Mammary epithelial cell (primary cell): ENCODE results near the gene HAL.

Experiments used
- EZH2 ChIP-seq: IDR thresholded peaks from 2 replicates; pipeline ENCODE4 v1.6.1; 2012; ENCODE audit warnings: low read length, inconsistent platforms, borderline replicate concordance
- TF ChIP-seq, protein P1 (sequence below), 2 donors: IDR thresholded peaks in 1 of 2; conservative IDR thresholded peaks in 1 of 2; 2 replicates each; pipeline ENCODE4 v1.5.1; 2011 to 2012; ENCODE audit warnings: inconsistent platforms in 2 of 2, low read length in 2 of 2, mild to moderate bottlenecking in 2 of 2, control low read depth in 1 of 2, low read depth in 1 of 2; ENCODE audit not compliant: insufficient read depth in 1 of 2; ENCODE audit errors: extremely low read depth in 1 of 2

DNA sequence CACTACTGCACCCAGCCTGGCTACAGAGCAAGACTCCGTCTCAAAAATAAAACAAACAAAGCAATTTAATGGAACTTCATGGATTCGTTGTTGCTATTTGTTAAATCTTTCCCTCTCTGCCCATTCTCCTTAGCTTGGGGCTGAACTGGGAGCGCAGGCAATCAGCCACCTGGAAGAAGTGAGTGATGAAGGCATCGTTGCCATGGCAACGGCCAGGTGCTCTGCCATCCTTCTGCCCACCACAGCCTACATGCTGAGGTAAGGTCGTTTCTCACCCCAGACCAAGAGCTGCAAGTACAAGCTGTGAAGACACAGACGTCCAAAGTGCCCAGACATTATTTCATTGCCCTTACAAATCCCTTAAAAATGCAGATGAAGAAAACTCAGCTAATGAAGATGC, 33.9 kb downstream of the HAL start:
- TF ChIP-seq, protein P1, sequence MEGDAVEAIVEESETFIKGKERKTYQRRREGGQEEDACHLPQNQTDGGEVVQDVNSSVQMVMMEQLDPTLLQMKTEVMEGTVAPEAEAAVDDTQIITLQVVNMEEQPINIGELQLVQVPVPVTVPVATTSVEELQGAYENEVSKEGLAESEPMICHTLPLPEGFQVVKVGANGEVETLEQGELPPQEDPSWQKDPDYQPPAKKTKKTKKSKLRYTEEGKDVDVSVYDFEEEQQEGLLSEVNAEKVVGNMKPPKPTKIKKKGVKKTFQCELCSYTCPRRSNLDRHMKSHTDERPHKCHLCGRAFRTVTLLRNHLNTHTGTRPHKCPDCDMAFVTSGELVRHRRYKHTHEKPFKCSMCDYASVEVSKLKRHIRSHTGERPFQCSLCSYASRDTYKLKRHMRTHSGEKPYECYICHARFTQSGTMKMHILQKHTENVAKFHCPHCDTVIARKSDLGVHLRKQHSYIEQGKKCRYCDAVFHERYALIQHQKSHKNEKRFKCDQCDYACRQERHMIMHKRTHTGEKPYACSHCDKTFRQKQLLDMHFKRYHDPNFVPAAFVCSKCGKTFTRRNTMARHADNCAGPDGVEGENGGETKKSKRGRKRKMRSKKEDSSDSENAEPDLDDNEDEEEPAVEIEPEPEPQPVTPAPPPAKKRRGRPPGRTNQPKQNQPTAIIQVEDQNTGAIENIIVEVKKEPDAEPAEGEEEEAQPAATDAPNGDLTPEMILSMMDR (conservative IDR thresholded peaks at IDR 0.05 in 1 of 2, IDR thresholded peaks at IDR 0.05 in 1 of 2; ENCODE audit: extremely low read depth in 1 of 2, insufficient read depth in 1 of 2, low read depth in 1 of 2, low read length in 2 of 2), result no peak
- TF ChIP-seq EZH2, result no peak
